ENCODE results near the gene CERS5.

- no peak for TF ChIP-seq POLR2A (IDR thresholded peaks at IDR 0.05; ENCODE audit: low read depth, low read length)
- no peak for TF ChIP-seq POLR2AphosphoS5 (IDR thresholded peaks at IDR 0.05; ENCODE audit: low read depth, low read length)
- TF ChIP-seq POU2F2 (IDR thresholded peaks at IDR 0.05; ENCODE audit: low read depth, low read length) = no peak
Measured at GRCh38 chr12:50188875-50189575, 21.9 kb upstream of the CERS5 start.

All from GM12891 (cell line).